Activated CD4-positive, alpha-beta T cell treated with anti-CD3 and anti-CD28 coated beads for 36 hours (primary cell): Measurements from ENCODE around the gene BCAS1. TPM values are rescaled to one million over a fixed set of nuclear protein-coding genes. Genes with fewer than 3 reads are reported as not detected.
"Not testable (repeated sequence)": the region's sequence is repeated elsewhere in the genome, so short reads cannot be mapped to it uniquely, and the experiment has no call there.

Source experiments
- ATAC-seq: fragments of 200-7000 bp; cut with Tn5 transposase; one replicate; pipeline ENCODE4 v1.10.0; 2021; ENCODE audit warnings: mild to moderate bottlenecking, moderate library complexity
- CTCF ChIA-PET: fragments of 350-600 bp; sonication (Branson Sonifier 250); formaldehyde crosslinking; loops from one replicate; lab custom pipeline; 2021; ENCODE audit warnings: antibody characterized with exemption; lab: Charles Lee
- POLR2A ChIA-PET: fragments of 350-600 bp; sonication (Branson Sonifier 250); formaldehyde crosslinking; loops from one replicate; lab custom pipeline; 2021; ENCODE audit warnings: antibody characterized with exemption, inconsistent platforms; lab: Charles Lee
- DNase-seq: peaks from one replicate; pipeline ENCODE4 v3.0.0-alpha.2; 2020
- H3K27ac Mint-ChIP-seq: one replicate; pipeline ENCODE4 v1.8.0; 2021; ENCODE audit warnings: mixed read lengths
- H3K27me3 Mint-ChIP-seq: one replicate; pipeline ENCODE4 v1.8.0; 2021; ENCODE audit warnings: mixed read lengths
- H3K36me3 Mint-ChIP-seq: one replicate; pipeline ENCODE4 v1.8.0; 2021; ENCODE audit warnings: low read depth, mixed read lengths
- H3K4me1 Mint-ChIP-seq: one replicate; pipeline ENCODE4 v1.8.0; 2021; ENCODE audit warnings: mixed read lengths
- H3K4me3 Mint-ChIP-seq: one replicate; pipeline ENCODE4 v1.8.0; 2021; ENCODE audit warnings: mild to moderate bottlenecking, moderate library complexity, mixed read lengths
- H3K9me3 Mint-ChIP-seq: one replicate; pipeline ENCODE4 v1.8.0; 2021; ENCODE audit warnings: low read depth, mixed read lengths
- intact Hi-C, 2 experiments: fragments of 100-400 bp; cut with DNase I in 1 of 2; cut with micrococcal nuclease in 1 of 2; formaldehyde crosslinking; loops; one replicate each; pipeline versions ENCODE4 v1.14.2 to v1.15.1; 2022 to 2024; cut with DNase I, micrococcal nuclease
- total RNA-seq, 2 experiments: library from RNA; stranded (reverse); gene quantifications; one replicate each; pipeline ENCODE4 v1.2.3, GENCODE V29; 2021

The BCAS1 gene
- total RNA-seq, 2 experiments from 2014 or later: 0.09 to 0.14 TPM

DNA sequence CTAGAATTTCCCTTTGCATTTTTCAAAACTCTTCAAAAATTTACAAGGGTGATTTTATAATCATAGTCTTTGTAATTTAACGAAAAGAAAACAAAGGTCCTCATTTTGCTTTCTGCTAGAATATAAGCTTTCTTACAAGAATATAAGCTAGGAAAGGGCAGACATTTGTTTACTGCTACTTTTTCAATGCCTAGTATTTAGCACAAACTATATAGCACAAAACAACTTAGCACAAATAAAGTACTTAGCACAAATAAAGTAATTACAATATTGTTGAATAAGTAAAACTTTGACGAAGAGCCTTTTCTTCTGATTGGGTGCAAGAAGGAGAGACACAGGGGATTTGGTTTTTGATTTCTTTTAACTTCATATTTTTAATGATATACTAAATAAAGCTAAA lies 87.8 kb downstream of the BCAS1 start:
- no peaks in the 10 kb centered on the region for H3K9me3 Mint-ChIP-seq
- no peak for ATAC-seq
- ChIA-PET CTCF (interaction anchor here (1.0 to 1.7 kb wide), 3 partner anchors 10 to 67 kb away, joined by 3 to 6 read pairs (median 4); no protein-coding TSS in a partner anchor), POLR2A (no interaction called here)
- DNase-seq: no peak
- H3K4me1 Mint-ChIP-seq: peaks cover 9% of the 10 kb centered on the region
- no peak overlapping the region for H3K27ac Mint-ChIP-seq
- intact Hi-C loops: no loop called here
- H3K4me3 Mint-ChIP-seq: no peak overlapping the region
- peaks cover 13% of the 10 kb centered on the region for H3K27me3 Mint-ChIP-seq
- H3K36me3 Mint-ChIP-seq: no peaks in the 10 kb centered on the region

DNA sequence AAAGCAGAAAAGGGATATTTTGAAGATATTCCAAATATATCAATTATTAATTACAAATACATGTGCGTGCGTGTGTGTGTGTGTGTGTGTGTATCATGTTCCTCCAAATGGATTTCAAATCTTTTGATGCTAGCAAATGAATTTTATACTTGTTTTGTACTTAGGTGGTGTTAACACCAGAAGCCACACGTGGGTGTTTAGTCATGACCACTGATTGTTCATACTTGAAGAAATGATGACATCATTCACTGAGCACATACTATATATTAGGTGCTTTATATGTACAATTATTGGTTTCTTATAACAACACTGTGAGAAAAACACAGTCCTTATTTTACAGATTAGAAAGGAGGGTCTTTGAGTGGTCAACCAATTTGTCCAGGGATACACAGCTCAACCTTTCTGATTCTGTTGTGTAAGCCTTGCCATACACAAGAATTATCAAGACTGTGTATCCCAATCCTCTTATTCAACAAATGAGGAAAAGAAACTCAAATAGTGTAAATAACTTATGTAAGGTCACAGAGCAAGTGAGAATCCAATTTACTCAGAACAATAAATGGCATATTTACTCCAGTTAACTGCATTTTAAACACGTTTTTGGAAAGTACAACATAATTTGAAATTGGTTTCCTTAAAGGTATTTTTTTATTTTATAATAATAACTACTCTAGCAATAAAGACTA lies 88.5 kb downstream of the BCAS1 start:
- Mint-ChIP-seq H3K36me3 (no peaks in the 10 kb centered on the region), H3K27me3 (peaks cover 10% of the 10 kb centered on the region), H3K27ac (no peak overlapping the region), H3K4me3 (no peak overlapping the region), H3K9me3 (peaks cover under 1% of the 10 kb centered on the region), H3K4me1 (peaks cover 9% of the 10 kb centered on the region)
- CTCF ChIA-PET: interaction anchor here (1.7 kb wide), 2 partner anchors 9 to 36 kb away, joined by 4 to 6 read pairs; no protein-coding TSS in a partner anchor
- DNase-seq (peak; percentile 59), ATAC-seq (peak; percentile 60)
- intact Hi-C loops: no loop called here
- POLR2A ChIA-PET: no interaction called here

DNA sequence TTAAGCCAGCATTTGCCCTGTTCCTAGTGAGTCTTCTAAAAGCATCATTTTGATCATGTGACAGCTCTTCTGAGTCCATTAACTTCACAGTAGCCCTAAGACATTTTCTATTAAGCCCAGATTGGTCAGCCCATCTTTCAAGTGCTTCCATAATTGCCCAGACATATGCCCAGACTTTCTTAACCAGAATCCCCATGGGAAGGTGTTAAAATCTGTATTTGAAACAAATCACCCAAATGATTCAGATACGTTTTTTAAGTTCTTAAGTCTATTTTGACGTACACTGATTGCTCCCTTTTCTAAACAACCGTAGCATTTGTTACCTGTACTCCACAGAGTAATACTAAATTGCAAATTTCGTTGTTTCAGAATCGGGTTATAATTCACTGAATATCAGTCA lies 89.3 kb downstream of the BCAS1 start:
- ChIA-PET CTCF (interaction anchor here (0.8 kb wide), 1 partner anchor 12 kb away, joined by 5 read pairs; no protein-coding TSS in a partner anchor), POLR2A (no interaction called here)
- Mint-ChIP-seq H3K4me1 (peaks cover 9% of the 10 kb centered on the region), H3K36me3 (no peaks in the 10 kb centered on the region), H3K9me3 (peaks cover 2% of the 10 kb centered on the region), H3K27ac (no peak overlapping the region), H3K4me3 (no peak overlapping the region), H3K27me3 (peaks cover 9% of the 10 kb centered on the region)
- DNase-seq (no peak), ATAC-seq (no peak)
- intact Hi-C loops: no loop called here

DNA sequence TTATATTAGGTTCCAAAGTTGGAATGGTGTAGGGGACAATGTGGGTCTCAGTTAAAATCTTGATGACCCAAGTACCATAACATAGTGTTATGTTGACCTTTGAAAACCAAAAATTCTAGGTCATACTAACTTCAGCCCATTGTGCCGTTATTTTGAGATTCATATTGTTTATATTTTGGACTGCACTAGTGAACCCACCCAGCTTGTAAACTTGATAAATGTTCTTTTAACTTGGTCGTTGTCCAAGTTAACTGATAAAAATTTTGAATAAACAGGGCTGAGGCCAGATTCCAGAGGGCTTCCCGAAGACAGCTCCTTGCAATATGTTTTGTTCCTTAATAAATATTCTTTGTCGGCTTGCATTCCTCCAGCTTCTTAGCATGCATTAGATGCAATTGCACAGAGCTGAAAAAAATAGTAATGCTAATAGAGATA lies 90.3 kb downstream of the BCAS1 start:
- H3K36me3 Mint-ChIP-seq: no peaks in the 10 kb centered on the region
- ChIA-PET POLR2A (no interaction called here), CTCF (interaction anchor here (1.2 kb wide), 1 partner anchor 11 kb away, joined by 3 read pairs; no protein-coding TSS in a partner anchor)
- no peak overlapping the region for H3K27ac Mint-ChIP-seq
- H3K9me3 Mint-ChIP-seq: peaks cover 2% of the 10 kb centered on the region
- intact Hi-C loops: no loop called here
- H3K4me3 Mint-ChIP-seq: no peak overlapping the region
- H3K4me1 Mint-ChIP-seq: peaks cover 9% of the 10 kb centered on the region
- DNase-seq (no peak), ATAC-seq (no peak)
- H3K27me3 Mint-ChIP-seq: peaks cover 8% of the 10 kb centered on the region

DNA sequence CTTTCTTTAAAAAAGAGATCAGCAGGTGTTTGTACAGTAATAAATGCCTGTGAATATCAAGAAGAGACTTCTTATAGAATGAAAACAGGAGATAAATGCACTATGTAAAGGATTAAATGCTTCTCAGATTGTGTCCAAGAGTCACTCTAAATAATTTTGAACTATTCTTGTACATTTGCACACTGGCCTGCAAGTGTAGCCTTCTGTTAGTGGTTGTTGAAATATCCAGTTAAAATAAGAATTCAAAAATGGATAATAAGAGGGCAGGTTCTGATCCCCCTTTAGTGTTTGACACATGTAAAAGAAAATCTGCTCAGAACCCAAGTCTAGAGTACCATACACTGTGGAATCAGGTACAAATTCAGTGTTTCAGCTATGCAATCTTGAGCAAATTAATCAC lies 91.9 kb downstream of the BCAS1 start:
- H3K9me3 Mint-ChIP-seq: peaks cover 6% of the 10 kb centered on the region

DNA sequence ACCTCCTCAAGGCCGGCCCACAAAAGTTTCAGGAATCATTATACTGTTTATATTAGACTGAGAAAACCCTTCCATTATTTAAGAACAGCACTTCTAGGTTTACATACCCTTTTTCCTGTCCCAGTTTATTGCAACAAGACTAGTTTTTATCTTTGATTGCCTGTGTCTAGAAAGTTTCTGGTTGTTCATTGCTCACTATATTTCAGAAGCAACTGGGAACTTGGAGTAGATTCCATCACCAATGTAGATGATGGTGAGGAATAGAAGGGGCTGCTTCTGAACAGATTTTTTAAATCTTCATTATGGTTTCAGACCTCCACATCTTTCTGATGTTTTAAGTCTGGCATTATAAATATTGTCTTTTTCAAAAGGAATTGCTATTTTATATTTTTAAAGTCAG lies 93.0 kb downstream of the BCAS1 start:
- no peak overlapping the region for H3K27ac Mint-ChIP-seq
- POLR2A ChIA-PET: no interaction called here
- no peaks in the 10 kb centered on the region for H3K36me3 Mint-ChIP-seq
- CTCF ChIA-PET: no interaction called here
- intact Hi-C loops: no loop called here
- no peak for ATAC-seq
- H3K4me3 Mint-ChIP-seq: no peak overlapping the region
- DNase-seq: no peak
- peaks cover 6% of the 10 kb centered on the region for H3K9me3 Mint-ChIP-seq
- H3K4me1 Mint-ChIP-seq: peaks cover 7% of the 10 kb centered on the region
- H3K27me3 Mint-ChIP-seq: peaks cover 1% of the 10 kb centered on the region

More for the DNA sequence above, 91.9 kb downstream of the BCAS1 start:
- Mint-ChIP-seq H3K4me1 (peaks cover 7% of the 10 kb centered on the region), H3K27me3 (peaks cover 5% of the 10 kb centered on the region), H3K27ac (no peak overlapping the region), H3K4me3 (no peak overlapping the region), H3K36me3 (no peaks in the 10 kb centered on the region)
- ChIA-PET POLR2A (no interaction called here), CTCF (interaction anchor here (0.6 kb wide), 1 partner anchor 1248 kb away, joined by 3 read pairs; no protein-coding TSS in a partner anchor)
- no peak for ATAC-seq
- DNase-seq: no peak
- intact Hi-C loops: no loop called here

DNA sequence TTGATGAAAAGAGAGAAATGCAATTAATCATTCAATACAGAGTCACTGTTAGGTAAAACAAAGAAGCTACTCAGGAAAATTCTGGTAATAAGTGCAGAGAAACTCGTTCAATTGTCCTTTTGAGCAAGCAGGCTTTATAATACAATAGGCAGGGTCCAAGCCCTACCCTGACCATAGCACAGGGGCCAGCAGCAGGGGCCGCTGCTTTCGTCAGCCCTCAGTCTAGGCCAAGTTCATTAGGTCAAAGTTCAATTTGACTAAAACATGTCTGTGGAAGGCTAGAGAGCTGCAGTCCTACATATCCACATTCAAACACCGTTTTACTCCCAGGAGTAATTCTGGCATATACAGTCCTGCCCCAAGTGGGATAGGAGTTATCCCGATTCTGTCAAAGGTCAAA lies 94.6 kb downstream of the BCAS1 start:
- POLR2A ChIA-PET: no interaction called here
- CTCF ChIA-PET: no interaction called here
- H3K4me1 Mint-ChIP-seq: no peaks in the 10 kb centered on the region
- DNase-seq: no peak
- no peak for ATAC-seq
- no peak overlapping the region for H3K27ac Mint-ChIP-seq
- H3K27me3 Mint-ChIP-seq: no peaks in the 10 kb centered on the region
- H3K4me3 Mint-ChIP-seq: no peak overlapping the region
- H3K9me3 Mint-ChIP-seq: peaks cover 6% of the 10 kb centered on the region
- intact Hi-C loops: no loop called here
- H3K36me3 Mint-ChIP-seq: no peaks in the 10 kb centered on the region

DNA sequence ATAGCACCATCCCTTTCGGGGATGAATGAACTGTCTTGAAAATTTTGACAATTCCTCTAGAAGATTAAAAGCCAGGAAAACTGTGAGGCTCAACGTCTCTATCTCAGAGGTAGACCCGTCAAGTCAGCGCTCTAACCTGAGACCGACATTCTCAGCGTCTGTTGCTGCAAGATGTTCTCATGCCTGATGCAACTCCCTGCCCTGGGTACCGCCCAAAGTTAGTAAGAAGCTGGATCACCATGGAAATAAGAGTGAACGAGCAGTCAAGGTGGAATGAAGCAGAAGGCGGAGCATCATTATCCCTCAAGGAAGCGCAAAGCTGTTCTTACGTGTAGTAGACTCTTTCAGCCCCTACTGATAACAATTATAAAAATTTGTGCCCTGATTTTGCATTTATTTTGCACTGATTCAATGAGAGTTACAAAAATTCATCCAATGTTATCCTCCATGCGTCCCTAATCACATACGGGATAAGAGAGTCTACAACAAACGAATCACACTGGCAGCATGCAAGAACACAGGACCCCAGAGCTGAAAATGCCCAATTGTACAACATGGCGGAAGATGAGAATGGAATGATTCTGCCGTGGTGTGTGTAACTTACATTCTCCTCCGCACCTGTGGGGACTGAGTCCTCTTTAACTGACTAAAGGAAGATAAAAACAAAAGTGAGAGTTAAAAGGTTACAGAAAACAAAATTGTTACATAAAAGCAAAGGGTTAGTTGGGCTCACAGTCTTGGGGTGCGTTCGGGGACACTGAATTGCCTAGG lies 95.4 kb downstream of the BCAS1 start:
- H3K4me1 Mint-ChIP-seq: no peaks in the 10 kb centered on the region
- H3K27me3 Mint-ChIP-seq: no peaks in the 10 kb centered on the region
- no peak overlapping the region for H3K27ac Mint-ChIP-seq
- intact Hi-C loops: no loop called here
- DNase-seq (no peak), ATAC-seq (no peak)
- no peak overlapping the region for H3K4me3 Mint-ChIP-seq
- peaks cover 6% of the 10 kb centered on the region for H3K9me3 Mint-ChIP-seq
- CTCF ChIA-PET: no interaction called here
- H3K36me3 Mint-ChIP-seq: no peaks in the 10 kb centered on the region
- POLR2A ChIA-PET: no interaction called here

DNA sequence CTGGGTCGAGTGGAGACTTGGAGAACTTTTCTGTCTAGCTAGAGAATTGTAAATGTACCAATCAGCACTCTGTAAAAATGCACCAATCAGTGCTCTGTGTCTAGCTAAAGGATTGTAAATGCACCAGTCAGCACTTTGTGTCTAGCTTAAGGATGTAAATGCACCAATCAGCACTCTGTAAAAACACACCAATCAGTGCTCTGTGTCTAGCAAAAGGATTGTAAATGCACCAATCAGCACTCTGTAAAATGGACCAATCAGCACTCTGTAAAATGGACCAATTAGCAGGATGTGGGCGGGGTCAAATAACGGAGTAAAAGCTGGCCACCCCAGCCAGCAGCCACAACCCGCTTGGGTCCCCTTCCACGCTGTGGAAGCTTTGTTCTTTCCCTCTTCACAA lies 96.5 kb downstream of the BCAS1 start:
- H3K36me3 Mint-ChIP-seq, ATAC-seq, H3K27me3 Mint-ChIP-seq, H3K9me3 Mint-ChIP-seq, H3K4me3 Mint-ChIP-seq, DNase-seq, H3K27ac Mint-ChIP-seq, intact Hi-C loops, H3K4me1 Mint-ChIP-seq, POLR2A ChIA-PET: not testable (repeated sequence)
- CTCF ChIA-PET: interaction anchor here (1.8 to 2.1 kb wide), 2 partner anchors 9 to 15 kb away, joined by 4 to 6 read pairs; no protein-coding TSS in a partner anchor

DNA sequence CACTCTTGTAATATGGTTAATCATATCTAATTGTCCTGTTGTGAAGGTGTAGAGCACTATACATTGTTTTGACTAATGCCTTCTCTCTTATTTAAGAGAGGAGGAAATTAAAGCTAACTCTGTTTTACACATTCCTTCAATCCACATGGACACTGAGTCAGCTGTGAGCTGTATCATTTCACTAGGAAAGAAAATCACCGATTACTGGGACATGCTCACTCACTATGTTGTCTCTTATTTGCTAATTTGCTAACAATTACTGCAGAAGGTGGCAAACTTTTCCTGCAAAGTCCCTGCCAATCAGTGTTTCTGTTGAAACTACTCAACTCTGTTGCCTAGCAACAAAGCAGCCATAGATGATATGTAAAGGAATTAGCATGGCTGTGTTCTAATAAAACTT lies 98.2 kb downstream of the BCAS1 start:
- Mint-ChIP-seq H3K36me3 (no peaks in the 10 kb centered on the region), H3K27me3 (no peaks in the 10 kb centered on the region), H3K4me3 (no peak overlapping the region), H3K27ac (no peak overlapping the region), H3K4me1 (no peaks in the 10 kb centered on the region), H3K9me3 (peaks cover 6% of the 10 kb centered on the region)
- ATAC-seq: no peak
- CTCF ChIA-PET: interaction anchor here (1.8 to 2.1 kb wide), 2 partner anchors 11 to 13 kb away, joined by 4 to 6 read pairs; no protein-coding TSS in a partner anchor
- no peak for DNase-seq
- POLR2A ChIA-PET: no interaction called here
- intact Hi-C loops: no loop called here

DNA sequence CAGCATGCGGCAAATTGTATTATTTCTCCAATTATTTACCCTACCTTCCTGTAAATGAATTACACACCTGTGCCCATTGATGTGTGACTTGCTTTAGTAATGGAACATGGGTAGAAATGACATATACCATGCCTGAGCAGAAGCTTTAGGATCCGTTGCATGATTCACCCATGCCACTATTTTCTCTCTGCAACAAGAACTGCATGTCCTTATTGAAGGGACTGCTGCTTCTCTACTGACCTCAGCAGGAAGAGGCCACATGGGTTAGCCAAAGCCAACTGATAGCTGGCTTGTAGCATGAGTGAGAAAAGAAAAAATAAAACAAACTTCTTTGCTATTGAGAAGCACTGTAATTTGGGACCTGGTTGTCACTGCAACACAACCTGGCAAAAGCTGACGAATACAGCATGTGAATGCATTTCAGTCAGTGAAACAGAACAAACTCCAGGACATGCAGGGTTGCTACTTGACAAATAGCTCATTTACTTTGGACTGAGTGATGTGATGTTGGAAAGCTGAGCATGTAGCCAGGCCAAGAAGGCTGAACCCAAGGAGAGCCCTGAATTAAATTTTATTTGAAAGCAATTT lies 99.2 kb downstream of the BCAS1 start:
- Mint-ChIP-seq H3K36me3 (no peaks in the 10 kb centered on the region), H3K4me3 (no peak overlapping the region), H3K4me1 (no peaks in the 10 kb centered on the region), H3K27me3 (no peaks in the 10 kb centered on the region), H3K27ac (no peak overlapping the region), H3K9me3 (peaks cover 4% of the 10 kb centered on the region)
- intact Hi-C loops: no loop called here
- CTCF ChIA-PET: interaction anchor here (0.5 to 3.2 kb wide), 2 partner anchors 14 to 88 kb away, joined by 3 to 14 read pairs; no protein-coding TSS in a partner anchor
- ATAC-seq (no peak), DNase-seq (no peak)
- POLR2A ChIA-PET: no interaction called here
